Calu3 (cell line): ENCODE measurements around the gene KIR3DL2. TPM values are rescaled to one million over a fixed set of nuclear protein-coding genes. Genes with fewer than 3 reads are reported as not detected.
"Not testable (repeated sequence)": the region's sequence is repeated elsewhere in the genome, so short reads cannot be mapped to it uniquely, and the experiment has no call there.

ENCODE experiments used
- Bru-seq: library from RNA; stranded (reverse); fragments of 400-500 nt; gene quantifications from one replicate; lab custom pipeline; 2021; lab: Mats Ljungman, UMichigan
- BruChase-seq, 2 experiments: library from RNA; stranded (reverse); fragments of 400-500 nt; gene quantifications; one replicate each; lab custom pipeline; 2021; lab: Mats Ljungman, UMichigan
- BruUV-seq: library from RNA; stranded (reverse); fragments of 400-500 nt; replicated peaks from 2 replicates; lab custom pipeline; 2021; lab: Mats Ljungman, UMichigan
- CTCF ChIA-PET: fragments of 300-600 bp; sonication (Branson Sonifier 250); formaldehyde crosslinking; loops from one replicate; lab custom pipeline; 2022; ENCODE audit warnings: antibody characterized with exemption; lab: Charles Lee
- DNase-seq: peaks from one replicate; pipeline ENCODE4 v3.0.0; 2022
- H3K27ac Mint-ChIP-seq: one replicate; pipeline ENCODE4 v1.8.0; 2022; ENCODE audit warnings: mixed read lengths; ENCODE audit not compliant: unreplicated experiment
- H3K27me3 Mint-ChIP-seq: one replicate; pipeline ENCODE4 v1.8.0; 2022; ENCODE audit warnings: mixed read lengths; ENCODE audit not compliant: unreplicated experiment
- H3K36me3 Mint-ChIP-seq: one replicate; pipeline ENCODE4 v1.8.0; 2022; ENCODE audit warnings: mild to moderate bottlenecking, moderate library complexity, mixed read lengths; ENCODE audit not compliant: insufficient read depth, unreplicated experiment
- H3K4me1 Mint-ChIP-seq: one replicate; pipeline ENCODE4 v1.8.0; 2022; ENCODE audit warnings: mild to moderate bottlenecking, low read depth, mixed read lengths; ENCODE audit not compliant: unreplicated experiment
- H3K4me3 Mint-ChIP-seq: one replicate; pipeline ENCODE4 v1.8.0; 2022; ENCODE audit warnings: mild to moderate bottlenecking, low read depth, moderate library complexity, mixed read lengths; ENCODE audit not compliant: unreplicated experiment
- H3K9me3 Mint-ChIP-seq: one replicate; pipeline ENCODE4 v1.8.0; 2022; ENCODE audit warnings: low read depth, mixed read lengths; ENCODE audit not compliant: unreplicated experiment
- CTCF ChIP-seq: fragments of 200-600 bp; IDR thresholded peaks from one replicate; pipeline ENCODE4 v1.8.0; 2022; ENCODE audit warnings: antibody characterized with exemption; ENCODE audit not compliant: unreplicated experiment
- intact Hi-C: fragments of 100-400 bp; cut with micrococcal nuclease; formaldehyde crosslinking; loops from one replicate; pipeline ENCODE4 v1.10.0; 2022; ENCODE audit not compliant: unreplicated experiment
- long read RNA-seq: library from polyadenylated mRNA; stranded (forward); transcript quantifications from one replicate; pipeline ENCODE4 v2.0.0, GENCODE V29; 2022
- total RNA-seq: library from RNA; stranded (reverse); gene quantifications from 2 replicates; pipeline ENCODE4 v1.2.3, GENCODE V29; 2022

The KIR3DL2 gene
- total RNA-seq: not detected in 2 replicates
- not detected for Bru-seq, nascent RNA
- BruChase-seq, experiment 1, labeled RNA remaining after a 6-hour chase: not detected
- not detected for BruChase-seq, experiment 2, labeled RNA remaining after a 2-hour chase
- long read RNA-seq: 0 reads

GRCh38 chr19:54850061-54850640 lies at the start of gene KIR3DL2:
Gene KIR3DL2 (plus strand): TSS chr19:54850443. CDS start chr19:54850476, 33 bp downstream.
- DNase-seq, H3K36me3 Mint-ChIP-seq, H3K4me3 Mint-ChIP-seq, H3K9me3 Mint-ChIP-seq, CTCF ChIA-PET, H3K27ac Mint-ChIP-seq, H3K4me1 Mint-ChIP-seq, BruUV-seq, intact Hi-C loops: not testable (repeated sequence)
- H3K27me3 Mint-ChIP-seq: peaks cover 71% of the 10 kb centered on the region

- H3K9me3 Mint-ChIP-seq: peaks cover 6% of the 10 kb centered on the region
- no peaks in the 10 kb centered on the region for H3K36me3 Mint-ChIP-seq
- no peaks in the 10 kb centered on the region for H3K4me1 Mint-ChIP-seq
- intact Hi-C loops: no loop called here
- H3K4me3 Mint-ChIP-seq: no peak within 1 kb of the TSS
- no peak within 1 kb of the TSS for H3K27ac Mint-ChIP-seq
- CTCF ChIA-PET: no interaction called here
- no peak for DNase-seq
- no peak for TF ChIP-seq CTCF
- no TSS peak for BruUV-seq
- peaks cover 84% of the 10 kb centered on the region for H3K27me3 Mint-ChIP-seq
Measured at GRCh38 chr19:54803410-54803809, 46.8 kb upstream of the KIR3DL2 start, which contains the start of gene KIR2DL4. Gene KIR2DL4 (plus strand): TSS chr19:54803610. CDS start chr19:54803652, 42 bp downstream.

- intact Hi-C loops: no loop called here
- Mint-ChIP-seq H3K4me3 (no peak overlapping the region), H3K36me3 (no peaks in the 10 kb centered on the region), H3K4me1 (no peaks in the 10 kb centered on the region), H3K27me3 (peaks cover 84% of the 10 kb centered on the region), H3K27ac (no peak overlapping the region), H3K9me3 (peaks cover 6% of the 10 kb centered on the region)
- no peak for TF ChIP-seq CTCF
- DNase-seq: no peak
- CTCF ChIA-PET: interaction anchor here (0.5 kb wide), 1 partner anchor 573 kb away, joined by 3 read pairs; the partner anchor contains the start of gene TMEM190
- BruUV-seq: no TSS peak
Measured at GRCh38 chr19:54804101-54804500, 46.1 kb upstream of the KIR3DL2 start.

GRCh38 chr19:54804571-54804970 lies 45.7 kb upstream of the KIR3DL2 start:
- no peak for TF ChIP-seq CTCF
- Mint-ChIP-seq H3K9me3 (peaks cover 3% of the 10 kb centered on the region), H3K36me3 (no peaks in the 10 kb centered on the region), H3K4me1 (no peaks in the 10 kb centered on the region), H3K27me3 (peaks cover 84% of the 10 kb centered on the region), H3K27ac (no peak overlapping the region), H3K4me3 (no peak overlapping the region)
- no TSS peak for BruUV-seq
- intact Hi-C loops: no loop called here
- CTCF ChIA-PET: no interaction called here
- DNase-seq: no peak
